ENCODE data around the gene TMPO. TPM values are rescaled to one million over a fixed set of nuclear protein-coding genes. Genes with fewer than 3 reads are reported as not detected.

TMPO gene
- total RNA-seq, 1 experiment from 2014 or later: 202 TPM

GRCh38 chr12:98572010-98572409 is 56.6 kb downstream of the TMPO start:
- H4K5ac ChIP-seq (ENCODE audit: insufficient read length, low read depth, low read length): no peak overlapping the region
- H2BK12ac ChIP-seq (ENCODE audit: insufficient read length, low read depth, low read length): no peak overlapping the region
- no peak overlapping the region for H3K9ac ChIP-seq (ENCODE audit: extremely low read depth, insufficient read length, low read length)
- H3T11ph ChIP-seq (ENCODE audit: low read length): no peak overlapping the region
- H3K4ac ChIP-seq (ENCODE audit: low read depth, low read length): no peak overlapping the region
- no peak overlapping the region for H3K23ac ChIP-seq (ENCODE audit: insufficient read length, low read depth, low read length)
- H3K27ac ChIP-seq (ENCODE audit: insufficient read length, low read depth, low read length): no peak overlapping the region
- no peaks in the 10 kb centered on the region for H3K79me1 ChIP-seq (ENCODE audit: insufficient read depth, low read depth, low read length, poor library complexity, severe bottlenecking)
- Mint-ChIP-seq H3K36me3 (ENCODE audit: insufficient read depth in 1 of 3, low read depth in 3 of 3) (no peaks in the 10 kb centered on the region), H3K9me3 (no peaks in the 10 kb centered on the region), H3K27me3 (ENCODE audit: low read depth) (no peaks in the 10 kb centered on the region), H3K4me3 (no peak overlapping the region), H3K4me1 (no peaks in the 10 kb centered on the region), H3K27ac (no peak overlapping the region)
- no peak overlapping the region for H3K14ac ChIP-seq (ENCODE audit: insufficient read depth, low read length)
- H2BK120ac ChIP-seq (ENCODE audit: low read depth, low read length, poor library complexity, severe bottlenecking): no peak overlapping the region
- no peaks in the 10 kb centered on the region for H3K79me2 ChIP-seq (ENCODE audit: insufficient read depth, low read length)
- H3K27me3 ChIP-seq (ENCODE audit: insufficient read depth, low read length): no peaks in the 10 kb centered on the region
- no peaks in the 10 kb centered on the region for H3K23me2 ChIP-seq (ENCODE audit: insufficient read length, low read depth, low read length, poor library complexity, severe bottlenecking)
- H2BK20ac ChIP-seq (ENCODE audit: low read depth, low read length, poor library complexity, severe bottlenecking): no peak overlapping the region
- H3K56ac ChIP-seq (ENCODE audit: insufficient read length, low read depth, low read length): no peak overlapping the region
- no peak overlapping the region for H3K4me2 ChIP-seq (ENCODE audit: insufficient read depth, insufficient read length, low read length)
- no peaks in the 10 kb centered on the region for H3K9me3 ChIP-seq (ENCODE audit: control insufficient read depth, low read depth, low read length)
- peak; percentile 57 for DNase-seq
- no peak overlapping the region for H2AFZ ChIP-seq (ENCODE audit: low read length)
- WGBS (ENCODE audit: extremely low coverage, insufficient read length, low lambda C conversion rate): no CpG with 5 or more reads among the region's 2 CpGs
- H4K8ac ChIP-seq (replicated peaks; ENCODE audit: insufficient read length, low read depth, low read length): no peak overlapping the region
- no peaks in the 10 kb centered on the region for H3K4me1 ChIP-seq (ENCODE audit: insufficient read depth, low read length)
- TF ChIP-seq, protein P1, sequence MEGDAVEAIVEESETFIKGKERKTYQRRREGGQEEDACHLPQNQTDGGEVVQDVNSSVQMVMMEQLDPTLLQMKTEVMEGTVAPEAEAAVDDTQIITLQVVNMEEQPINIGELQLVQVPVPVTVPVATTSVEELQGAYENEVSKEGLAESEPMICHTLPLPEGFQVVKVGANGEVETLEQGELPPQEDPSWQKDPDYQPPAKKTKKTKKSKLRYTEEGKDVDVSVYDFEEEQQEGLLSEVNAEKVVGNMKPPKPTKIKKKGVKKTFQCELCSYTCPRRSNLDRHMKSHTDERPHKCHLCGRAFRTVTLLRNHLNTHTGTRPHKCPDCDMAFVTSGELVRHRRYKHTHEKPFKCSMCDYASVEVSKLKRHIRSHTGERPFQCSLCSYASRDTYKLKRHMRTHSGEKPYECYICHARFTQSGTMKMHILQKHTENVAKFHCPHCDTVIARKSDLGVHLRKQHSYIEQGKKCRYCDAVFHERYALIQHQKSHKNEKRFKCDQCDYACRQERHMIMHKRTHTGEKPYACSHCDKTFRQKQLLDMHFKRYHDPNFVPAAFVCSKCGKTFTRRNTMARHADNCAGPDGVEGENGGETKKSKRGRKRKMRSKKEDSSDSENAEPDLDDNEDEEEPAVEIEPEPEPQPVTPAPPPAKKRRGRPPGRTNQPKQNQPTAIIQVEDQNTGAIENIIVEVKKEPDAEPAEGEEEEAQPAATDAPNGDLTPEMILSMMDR (conservative IDR thresholded peaks at IDR 0.05): peak; percentile 73
- no peak overlapping the region for H2AK5ac ChIP-seq (ENCODE audit: insufficient read length, low read length)
- H4K20me1 ChIP-seq (ENCODE audit: control insufficient read depth, insufficient read depth, insufficient read length): no peaks in the 10 kb centered on the region
- no peak overlapping the region for H2BK5ac ChIP-seq (ENCODE audit: insufficient read length, low read length)
- H4K91ac ChIP-seq (ENCODE audit: insufficient read length, low read depth, low read length): no peak overlapping the region
- no peak overlapping the region for H3K18ac ChIP-seq (ENCODE audit: insufficient read length, low read depth, low read length)
- H2BK15ac ChIP-seq (ENCODE audit: low read depth, low read length): no peak overlapping the region
